Upper lobe of right lung (tissue), 1 donor: ENCODE data around the gene C1orf115. TPM values are rescaled to one million over a fixed set of nuclear protein-coding genes. Genes with fewer than 3 reads are reported as not detected.

Source experiments
- ATAC-seq: fragments of 200-7000 bp; cut with Tn5 transposase; one replicate; pipeline ENCODE4 v1.9.1; 2020; ENCODE audit warnings: mild to moderate bottlenecking, moderate library complexity
- DNase-seq: peaks from one replicate; pipeline ENCODE4 v3.0.0-alpha.2; 2020
- H3K27ac ChIP-seq: fragments of 200-600 bp; one replicate; pipeline ENCODE4 v1.8.0; 2022
- H3K27me3 ChIP-seq: fragments of 200-600 bp; one replicate; pipeline ENCODE4 v1.8.0; 2022; ENCODE audit warnings: mild to moderate bottlenecking
- H3K36me3 ChIP-seq: fragments of 200-600 bp; one replicate; pipeline ENCODE4 v1.8.0; 2022
- H3K4me1 ChIP-seq: fragments of 200-600 bp; one replicate; pipeline ENCODE4 v1.8.0; 2022
- H3K4me3 ChIP-seq: fragments of 200-600 bp; one replicate; pipeline ENCODE4 v1.8.0; 2022; ENCODE audit warnings: mild to moderate bottlenecking
- H3K9me3 ChIP-seq: fragments of 200-600 bp; one replicate; pipeline ENCODE4 v1.8.0; 2022
- intact Hi-C: fragments of 100-400 bp; cut with DNase I; formaldehyde crosslinking; loops from one replicate; pipeline ENCODE4 v1.11.0; 2022
- total RNA-seq: library from RNA; stranded (reverse); fragmentation: NEBNext Ultra II Directional; extraction: Animal tissue kit (Norgen Biotek cat#: 25700); gene quantifications from one replicate; pipeline ENCODE4 v1.2.1, GENCODE V29; 2021
- TF ChIP-seq, protein P1 (sequence below): fragments of 200-600 bp; IDR thresholded peaks from one replicate; pipeline ENCODE4 v1.8.0; 2022; ENCODE audit warnings: antibody characterized with exemption
- donor health status: DM: no; HTN: yes; CAD: no; lungs with severe emphysema.

Gene C1orf115
- total RNA-seq, 1 donor from 2014 or later, result 35.3 TPM

DNA sequence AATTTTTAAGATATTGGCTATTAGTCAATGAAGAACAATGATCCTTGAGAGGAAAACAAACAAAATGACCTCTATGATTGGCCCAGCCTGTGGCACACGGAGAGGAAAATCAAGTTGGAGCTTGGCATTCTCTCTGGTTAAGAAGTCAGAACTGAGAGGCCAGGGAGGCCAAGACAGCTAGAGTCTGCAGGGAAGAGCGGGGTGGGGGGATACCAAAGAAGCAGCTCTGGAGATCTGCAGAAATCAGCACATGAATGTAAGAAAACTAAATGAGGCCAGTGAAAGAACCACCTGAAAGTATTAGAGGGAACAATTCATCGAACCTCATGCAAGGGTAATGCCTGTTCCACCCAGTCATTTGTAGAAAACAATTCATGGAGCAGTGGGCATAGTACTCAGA lies 23.8 kb upstream of the C1orf115 start:
- Histone ChIP-seq H3K4me1 (no peaks in the 10 kb centered on the region), H3K36me3 (no peaks in the 10 kb centered on the region), H3K4me3 (no peak overlapping the region), H3K27ac (no peak overlapping the region), H3K9me3 (peaks cover 7% of the 10 kb centered on the region), H3K27me3 (no peaks in the 10 kb centered on the region)
- DNase-seq, result no peak
- TF ChIP-seq, protein P1, sequence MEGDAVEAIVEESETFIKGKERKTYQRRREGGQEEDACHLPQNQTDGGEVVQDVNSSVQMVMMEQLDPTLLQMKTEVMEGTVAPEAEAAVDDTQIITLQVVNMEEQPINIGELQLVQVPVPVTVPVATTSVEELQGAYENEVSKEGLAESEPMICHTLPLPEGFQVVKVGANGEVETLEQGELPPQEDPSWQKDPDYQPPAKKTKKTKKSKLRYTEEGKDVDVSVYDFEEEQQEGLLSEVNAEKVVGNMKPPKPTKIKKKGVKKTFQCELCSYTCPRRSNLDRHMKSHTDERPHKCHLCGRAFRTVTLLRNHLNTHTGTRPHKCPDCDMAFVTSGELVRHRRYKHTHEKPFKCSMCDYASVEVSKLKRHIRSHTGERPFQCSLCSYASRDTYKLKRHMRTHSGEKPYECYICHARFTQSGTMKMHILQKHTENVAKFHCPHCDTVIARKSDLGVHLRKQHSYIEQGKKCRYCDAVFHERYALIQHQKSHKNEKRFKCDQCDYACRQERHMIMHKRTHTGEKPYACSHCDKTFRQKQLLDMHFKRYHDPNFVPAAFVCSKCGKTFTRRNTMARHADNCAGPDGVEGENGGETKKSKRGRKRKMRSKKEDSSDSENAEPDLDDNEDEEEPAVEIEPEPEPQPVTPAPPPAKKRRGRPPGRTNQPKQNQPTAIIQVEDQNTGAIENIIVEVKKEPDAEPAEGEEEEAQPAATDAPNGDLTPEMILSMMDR, result no peak
- intact Hi-C loops, result no loop called here
- ATAC-seq, result no peak

DNA sequence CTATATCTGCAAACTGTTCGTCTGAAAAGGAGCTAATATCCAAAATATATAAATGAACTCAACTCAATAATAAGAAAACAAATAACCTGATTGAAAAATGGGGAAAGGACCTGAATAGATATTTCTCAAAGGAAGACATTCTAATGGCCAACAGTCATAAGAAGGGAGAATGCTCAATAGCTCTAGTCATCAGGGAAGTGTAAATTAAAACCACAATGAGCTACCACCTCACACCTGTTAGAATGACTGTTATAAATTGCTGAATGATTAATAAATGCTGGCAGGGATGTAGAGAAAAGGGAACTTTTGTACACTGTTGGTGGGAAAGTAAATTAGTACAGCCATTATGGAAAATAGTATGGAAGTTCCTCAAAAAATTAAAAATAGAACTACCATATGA lies 21.2 kb upstream of the C1orf115 start:
- DNase-seq, result no peak
- H3K27me3 ChIP-seq, result no peaks in the 10 kb centered on the region
- no peak overlapping the region for H3K4me3 ChIP-seq

GRCh38 chr1:220670365-220670764 lies 19.8 kb upstream of the C1orf115 start:
- ATAC-seq, result no peak
- no peaks in the 10 kb centered on the region for H3K4me1 ChIP-seq
- intact Hi-C loops, result no loop called here
- H3K4me3 ChIP-seq, result no peak overlapping the region
- TF ChIP-seq, protein P1, result no peak
- no peak for DNase-seq
- H3K27ac ChIP-seq, result no peak overlapping the region
- H3K36me3 ChIP-seq, result no peaks in the 10 kb centered on the region
- peaks cover 7% of the 10 kb centered on the region for H3K9me3 ChIP-seq
- H3K27me3 ChIP-seq, result no peaks in the 10 kb centered on the region

More for the DNA sequence above, 21.2 kb upstream of the C1orf115 start:
- H3K27ac ChIP-seq, result no peak overlapping the region
- TF ChIP-seq, protein P1, result no peak
- H3K36me3 ChIP-seq, result no peaks in the 10 kb centered on the region
- ATAC-seq, result no peak
- intact Hi-C loops, result no loop called here
- peaks cover 7% of the 10 kb centered on the region for H3K9me3 ChIP-seq
- H3K4me1 ChIP-seq, result no peaks in the 10 kb centered on the region

DNA sequence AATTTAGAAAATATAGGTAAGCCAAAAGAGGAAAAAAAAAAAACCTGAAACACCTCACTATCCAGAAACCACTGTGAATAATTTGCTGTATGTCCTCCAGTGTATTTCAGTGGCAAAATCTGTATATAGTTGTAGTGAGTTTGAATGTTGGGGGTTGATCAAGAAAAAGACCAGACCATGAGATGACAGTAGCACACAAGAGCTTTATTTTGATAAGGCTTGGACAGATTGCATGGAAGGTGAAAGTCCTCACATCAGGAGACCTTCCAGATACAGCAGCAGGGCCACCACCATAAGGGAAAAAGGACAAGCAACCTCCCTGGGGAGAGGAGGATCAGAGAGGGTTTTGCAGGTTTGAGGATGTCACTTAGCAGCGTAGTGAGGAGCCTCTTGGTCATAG lies 16.2 kb upstream of the C1orf115 start:
- TF ChIP-seq, protein P1, result no peak
- intact Hi-C loops, result no loop called here

DNA sequence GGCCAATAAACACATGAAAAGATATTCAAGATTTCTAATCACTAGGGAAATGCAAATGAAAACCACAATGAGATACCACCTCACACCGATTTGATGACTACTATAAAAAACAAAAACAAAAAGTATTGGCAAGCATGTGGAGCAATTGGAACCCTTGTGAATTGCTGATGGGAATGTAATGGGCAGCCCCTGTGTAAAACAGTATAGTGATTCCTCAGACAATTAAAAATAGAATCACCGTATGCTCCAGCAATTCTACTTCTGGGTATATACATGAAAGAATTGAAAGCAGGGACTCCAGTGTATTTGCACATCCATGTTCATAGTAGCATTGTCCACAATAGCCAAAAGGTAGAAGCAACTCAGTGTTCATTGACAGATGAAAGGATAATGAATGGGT lies 12.9 kb upstream of the C1orf115 start:
- H3K27me3 ChIP-seq, result no peaks in the 10 kb centered on the region
- no peaks in the 10 kb centered on the region for H3K9me3 ChIP-seq
- intact Hi-C loops, result no loop called here
- TF ChIP-seq, protein P1, result no peak
- DNase-seq (no peak), ATAC-seq (no peak)
- H3K27ac ChIP-seq, result no peak overlapping the region
- H3K36me3 ChIP-seq, result no peaks in the 10 kb centered on the region
- H3K4me1 ChIP-seq, result no peaks in the 10 kb centered on the region
- H3K4me3 ChIP-seq, result no peak overlapping the region

More for the DNA sequence above, 16.2 kb upstream of the C1orf115 start:
- Histone ChIP-seq H3K27me3 (no peaks in the 10 kb centered on the region), H3K27ac (no peak overlapping the region), H3K4me1 (no peaks in the 10 kb centered on the region), H3K4me3 (no peak overlapping the region), H3K36me3 (no peaks in the 10 kb centered on the region), H3K9me3 (peaks cover 7% of the 10 kb centered on the region)
- ATAC-seq, result no peak
- DNase-seq, result no peak

- TF ChIP-seq, protein P1, result peak; percentile 74
- intact Hi-C loops, result no loop called here
- H3K36me3 ChIP-seq, result no peaks in the 10 kb centered on the region
- ATAC-seq (peak; percentile 87), DNase-seq (no peak)
- no peak overlapping the region for H3K27ac ChIP-seq
- H3K4me3 ChIP-seq, result no peak overlapping the region
- H3K27me3 ChIP-seq, result no peaks in the 10 kb centered on the region
- H3K9me3 ChIP-seq, result no peaks in the 10 kb centered on the region
- no peaks in the 10 kb centered on the region for H3K4me1 ChIP-seq
Measured at GRCh38 chr1:220680085-220680687, 10.0 kb upstream of the C1orf115 start.
